HG03342 (cell line): ENCODE data around the gene DAAM2.

Experiments
- ATAC-seq: cut with Tn5 transposase; IDR thresholded peaks from one replicate; pipeline ENCODE4 v1.9.1; 2021; ENCODE audit warnings: mild to moderate bottlenecking, moderate library complexity; ENCODE audit not compliant: unreplicated experiment

DAAM2 gene

GRCh38 chr6:39947611-39948068 lies 155.5 kb downstream of the DAAM2 start:
- ATAC-seq = no peak

- no peak for ATAC-seq
These were observed 156.1 kb downstream of the DAAM2 start for GRCh38 chr6:39948199-39948791.

- ATAC-seq = no peak
These were observed 158.0 kb downstream of the DAAM2 start for GRCh38 chr6:39950125-39950720.

- ATAC-seq = no peak
These were observed 159.0 kb downstream of the DAAM2 start for GRCh38 chr6:39951191-39951590.

- no peak for ATAC-seq
These were observed 159.5 kb downstream of the DAAM2 start for GRCh38 chr6:39951716-39952115.

- no peak for ATAC-seq
These were observed 160.0 kb downstream of the DAAM2 start for GRCh38 chr6:39952167-39952566.

- no peak for ATAC-seq
These were observed 161.0 kb downstream of the DAAM2 start for GRCh38 chr6:39953076-39953618.
